Cardiac muscle cell (in vitro differentiated cells and primary cell): Measurements from ENCODE around the gene VASN. TPM values are rescaled to one million over a fixed set of nuclear protein-coding genes. Genes with fewer than 3 reads are reported as not detected.

Source experiments
- DNase-seq, 2 donors: peaks; one replicate each; pipeline versions ENCODE4 v3.0.0 to v3.0.0-alpha.2; 2010 to 2017; ENCODE audit warnings: low read depth in 1 of 2, low spot score in 1 of 2
- H3K27ac ChIP-seq: fragments of 200-600 bp; sonication (generic); 2 replicates; pipeline ENCODE4 v1.5.1; 2016
- H3K27me3 ChIP-seq: fragments of 200-600 bp; sonication (generic); 2 replicates; pipeline ENCODE4 v1.6.0; 2016; ENCODE audit warnings: control low read depth
- H3K36me3 ChIP-seq: fragments of 200-600 bp; sonication (generic); 2 replicates; pipeline ENCODE4 v1.5.1; 2016; ENCODE audit warnings: control low read depth
- H3K4me1 ChIP-seq: fragments of 200-600 bp; sonication (generic); 2 replicates; pipeline ENCODE4 v1.8.1; 2017; ENCODE audit warnings: low read depth, mild to moderate bottlenecking, mixed run types
- H3K4me3 ChIP-seq: fragments of 200-600 bp; sonication (generic); 2 replicates; pipeline ENCODE4 v1.5.1; 2016; ENCODE audit warnings: mild to moderate bottlenecking
- H3K9me3 ChIP-seq: fragments of 200-600 bp; sonication (generic); 2 replicates; pipeline ENCODE4 v1.5.1; 2017; ENCODE audit warnings: low read depth, mild to moderate bottlenecking, control low read depth
- polyA plus RNA-seq: library from polyadenylated mRNA; unstranded; fragments of >200 nt; fragmentation: Nextera tagmentation; extraction: Ambion mirVana; gene quantifications from 2 replicates; pipeline ENCODE4 v1.2.1, GENCODE V29; 2016
- total RNA-seq: library from RNA; depleted of rRNA; stranded (reverse); fragments of >200 nt; gene quantifications from 2 replicates; pipeline ENCODE4 v1.2.3, GENCODE V29; 2016
- TF ChIP-seq, protein P1 (sequence below): IDR thresholded peaks from 2 replicates; pipeline ENCODE4 v1.5.1; 2012; ENCODE audit warnings: low read depth, mild to moderate bottlenecking, low read length

The VASN gene
- total and polyA plus RNA-seq, 2 experiments from 2014 or later: 18.9 to 33.3 TPM

DNA sequence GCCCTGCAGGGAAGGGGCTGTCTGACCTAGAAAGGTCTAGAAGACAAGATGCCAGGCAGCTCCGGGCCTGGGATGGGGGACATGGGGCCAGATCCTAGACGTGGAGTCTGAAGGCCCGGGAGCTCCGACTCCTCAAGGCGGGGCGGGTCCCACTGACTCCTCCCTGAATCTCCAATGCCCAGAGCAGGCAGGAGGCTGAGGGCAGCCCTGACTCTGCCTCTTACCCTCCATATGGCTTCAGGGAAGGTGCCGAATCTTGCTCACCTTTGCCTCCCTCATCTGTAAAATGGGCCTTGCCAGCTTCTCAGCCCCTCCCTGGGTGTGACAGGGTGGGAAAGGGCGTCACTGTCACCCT is 14.8 kb downstream of the VASN start:
- Histone ChIP-seq H3K4me3 (no peak overlapping the region), H3K27ac (no peak overlapping the region), H3K9me3 (no peaks in the 10 kb centered on the region), H3K36me3 (no peaks in the 10 kb centered on the region), H3K27me3 (no peaks in the 10 kb centered on the region), H3K4me1 (peaks cover 42% of the 10 kb centered on the region)
- TF ChIP-seq, protein P1, sequence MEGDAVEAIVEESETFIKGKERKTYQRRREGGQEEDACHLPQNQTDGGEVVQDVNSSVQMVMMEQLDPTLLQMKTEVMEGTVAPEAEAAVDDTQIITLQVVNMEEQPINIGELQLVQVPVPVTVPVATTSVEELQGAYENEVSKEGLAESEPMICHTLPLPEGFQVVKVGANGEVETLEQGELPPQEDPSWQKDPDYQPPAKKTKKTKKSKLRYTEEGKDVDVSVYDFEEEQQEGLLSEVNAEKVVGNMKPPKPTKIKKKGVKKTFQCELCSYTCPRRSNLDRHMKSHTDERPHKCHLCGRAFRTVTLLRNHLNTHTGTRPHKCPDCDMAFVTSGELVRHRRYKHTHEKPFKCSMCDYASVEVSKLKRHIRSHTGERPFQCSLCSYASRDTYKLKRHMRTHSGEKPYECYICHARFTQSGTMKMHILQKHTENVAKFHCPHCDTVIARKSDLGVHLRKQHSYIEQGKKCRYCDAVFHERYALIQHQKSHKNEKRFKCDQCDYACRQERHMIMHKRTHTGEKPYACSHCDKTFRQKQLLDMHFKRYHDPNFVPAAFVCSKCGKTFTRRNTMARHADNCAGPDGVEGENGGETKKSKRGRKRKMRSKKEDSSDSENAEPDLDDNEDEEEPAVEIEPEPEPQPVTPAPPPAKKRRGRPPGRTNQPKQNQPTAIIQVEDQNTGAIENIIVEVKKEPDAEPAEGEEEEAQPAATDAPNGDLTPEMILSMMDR: no peak
- peak in 1 of 2 donors; percentile 58 for DNase-seq

DNA sequence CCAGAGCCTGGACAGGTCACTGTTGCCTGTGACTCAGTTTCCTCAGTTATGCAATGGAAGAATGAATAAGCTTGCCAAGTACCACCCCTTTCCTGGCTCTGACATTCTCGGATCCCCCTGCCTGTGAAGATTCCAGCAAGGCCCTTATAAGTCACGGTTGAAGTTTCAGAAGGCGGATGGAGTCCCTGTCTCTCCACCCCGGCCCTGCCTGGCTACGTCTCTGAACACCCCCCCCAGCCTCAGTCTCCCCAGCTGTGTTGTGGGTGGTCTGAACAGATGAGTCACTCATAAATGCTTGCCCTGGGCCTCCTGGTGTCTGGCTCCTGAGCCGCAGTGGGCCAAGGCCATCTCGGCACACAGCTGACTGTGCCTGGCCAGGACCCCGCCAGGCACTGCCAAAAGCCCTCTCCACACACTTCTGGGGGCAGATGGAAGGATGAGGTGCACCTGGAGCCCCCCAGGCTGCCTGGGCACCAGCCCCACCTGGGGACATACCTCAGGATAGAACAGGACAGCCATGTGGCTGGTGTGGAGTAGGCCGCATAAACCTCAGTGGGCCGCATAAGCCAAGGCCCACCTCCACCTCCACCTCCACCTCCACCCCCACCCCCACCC is 15.4 kb downstream of the VASN start:
- Histone ChIP-seq H3K9me3 (no peaks in the 10 kb centered on the region), H3K4me3 (no peak overlapping the region), H3K27me3 (no peaks in the 10 kb centered on the region), H3K27ac (peak overlapping the region; percentile 96), H3K36me3 (no peaks in the 10 kb centered on the region), H3K4me1 (peaks cover 47% of the 10 kb centered on the region)
- peak in 1 of 2 donors; percentile 62 for DNase-seq
- TF ChIP-seq, protein P1: peak; percentile 4

DNA sequence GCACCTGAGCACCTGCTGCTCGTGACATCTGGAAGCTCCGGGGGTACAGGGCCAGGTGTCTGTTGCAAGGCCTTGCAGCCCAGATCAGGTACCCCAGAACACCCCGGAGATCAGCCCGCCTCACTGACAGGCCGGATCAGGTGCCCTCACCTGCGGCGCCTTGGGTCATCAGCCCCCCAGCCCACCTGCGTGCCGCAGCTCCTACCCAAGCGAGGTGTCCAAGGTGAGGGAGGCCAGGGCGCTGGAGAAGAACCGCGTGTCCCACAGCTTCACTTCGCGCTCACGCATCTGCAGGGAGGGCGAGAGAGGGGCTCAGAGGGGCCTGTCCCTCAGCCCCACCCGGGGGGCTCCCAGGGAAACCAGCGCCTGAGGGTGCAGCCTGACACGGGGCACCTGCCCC is 16.1 kb downstream of the VASN start:
- H3K9me3 ChIP-seq: no peaks in the 10 kb centered on the region
- no peaks in the 10 kb centered on the region for H3K36me3 ChIP-seq
- peak overlapping the region; percentile 96 for H3K27ac ChIP-seq
- no peaks in the 10 kb centered on the region for H3K27me3 ChIP-seq
- TF ChIP-seq, protein P1: no peak
- DNase-seq: no peak
- no peak overlapping the region for H3K4me3 ChIP-seq
- H3K4me1 ChIP-seq: peaks cover 54% of the 10 kb centered on the region

DNA sequence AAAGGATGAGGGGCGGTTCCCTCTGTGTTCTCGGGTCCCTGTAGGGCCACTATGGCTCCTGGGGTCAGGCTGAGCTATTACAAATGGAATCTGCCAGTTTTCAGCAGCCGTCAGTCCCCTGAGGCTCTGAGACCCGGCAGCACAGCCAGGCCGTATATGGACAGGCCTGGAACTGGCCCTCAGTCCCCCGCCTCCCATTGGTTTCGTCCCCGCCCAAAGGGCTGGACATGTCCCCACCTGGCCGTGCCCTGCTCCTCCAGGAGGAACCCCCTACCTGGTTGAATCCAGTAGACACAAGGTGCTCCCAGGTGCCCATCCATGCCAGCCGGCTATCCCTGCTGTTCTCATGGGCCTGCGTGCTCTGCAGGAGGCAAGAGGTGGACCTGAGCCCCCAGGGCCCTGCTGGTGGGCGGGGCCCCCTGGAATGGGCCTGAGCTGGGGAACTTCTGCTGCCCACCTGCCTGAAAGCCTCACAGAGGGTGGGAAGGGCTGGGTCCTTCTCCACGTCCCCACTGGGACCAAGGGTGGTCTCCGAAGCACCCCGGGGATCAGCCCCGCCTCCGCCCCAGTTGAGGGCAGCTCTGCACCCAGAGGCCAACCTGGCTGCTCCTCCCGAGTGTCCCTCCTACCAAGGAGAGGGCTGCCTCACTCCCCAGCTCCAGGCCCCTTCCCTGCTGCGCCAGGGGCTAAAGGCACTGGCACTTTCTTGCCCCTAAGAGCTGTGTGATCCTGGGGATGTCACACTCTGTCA is 16.8 kb downstream of the VASN start:
- TF ChIP-seq, protein P1: no peak
- Histone ChIP-seq H3K27ac (peak overlapping the region; percentile 96), H3K4me1 (peaks cover 60% of the 10 kb centered on the region), H3K36me3 (no peaks in the 10 kb centered on the region), H3K27me3 (no peaks in the 10 kb centered on the region), H3K4me3 (no peak overlapping the region), H3K9me3 (no peaks in the 10 kb centered on the region)
- peak in 1 of 2 donors; percentile 71 for DNase-seq

DNA sequence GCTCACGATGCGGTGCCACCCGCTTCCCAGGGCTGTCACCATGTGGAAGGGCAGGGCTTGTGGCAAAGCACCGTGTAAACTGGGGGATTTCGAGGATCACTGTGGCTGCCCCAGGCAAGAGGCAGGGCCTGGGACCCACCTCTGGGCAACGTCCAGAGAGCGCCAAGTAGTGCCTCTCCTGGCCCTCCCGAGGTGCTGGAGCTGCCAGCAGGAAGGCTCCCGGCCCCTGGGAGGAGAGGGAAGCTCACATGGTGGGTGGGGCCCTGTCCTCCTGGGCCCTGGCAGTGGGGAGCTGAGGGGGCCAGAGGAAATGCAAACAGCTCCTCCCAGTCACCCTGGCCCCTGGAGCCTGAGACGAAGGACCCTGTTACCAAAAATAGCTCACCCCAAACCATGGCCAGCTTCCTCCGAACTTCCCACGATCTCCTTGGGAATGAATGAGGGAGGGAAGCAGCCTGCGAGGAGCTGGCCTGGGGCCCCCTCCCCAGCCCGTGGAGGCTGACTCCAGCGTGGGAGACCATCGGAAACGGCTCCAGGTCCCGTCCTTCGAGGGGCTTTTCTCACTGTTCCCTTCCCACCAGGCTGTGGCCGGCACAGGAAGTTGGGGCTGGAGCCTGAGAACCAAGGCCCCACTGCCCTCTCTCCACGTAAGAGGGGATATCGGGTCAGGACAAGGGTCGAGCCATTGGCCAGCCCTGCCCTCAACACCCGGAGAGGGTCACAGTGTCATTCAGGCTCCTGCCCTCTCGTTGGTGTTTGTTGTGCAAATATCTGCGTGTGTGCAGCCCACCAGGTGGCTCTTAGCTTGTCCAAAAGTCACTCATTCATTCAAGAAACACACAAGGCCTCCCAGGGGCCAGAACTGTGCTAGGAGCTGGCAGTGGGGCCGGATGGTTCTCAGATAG is 17.7 kb downstream of the VASN start:
- H3K36me3 ChIP-seq: no peaks in the 10 kb centered on the region
- peak in 1 of 2 donors; percentile 46 for DNase-seq
- peaks cover 60% of the 10 kb centered on the region for H3K4me1 ChIP-seq
- TF ChIP-seq, protein P1: no peak
- H3K9me3 ChIP-seq: no peaks in the 10 kb centered on the region
- H3K27me3 ChIP-seq: no peaks in the 10 kb centered on the region
- H3K4me3 ChIP-seq: no peak overlapping the region
- peak overlapping the region; percentile 96 for H3K27ac ChIP-seq
